HL-60/S4 treated with phorbol 12-myristate 13-acetate at 8.2 ng/mL for 4 days and 3 days (cell line): ENCODE data around the gene DNAH3.

Source experiments
- in situ Hi-C: fragments of 300-500 bp; cut with MboI; formaldehyde crosslinking; loops from 2 replicates; pipeline ENCODE4 v1.15.0; 2022; ENCODE audit warnings: low sequenced_read_pairs

DNAH3 gene

GRCh38 chr16:20897253-20897897 lies 253.3 kb downstream of the DNAH3 start:
- in situ Hi-C loops, result no loop called here

- in situ Hi-C loops, result no loop called here
These were observed 256.3 kb downstream of the DNAH3 start for GRCh38 chr16:20894388-20894787.

- in situ Hi-C loops, result no loop called here
These were observed 260.9 kb downstream of the DNAH3 start for GRCh38 chr16:20889625-20890275.

- in situ Hi-C loops, result no loop called here
These were observed 263.4 kb downstream of the DNAH3 start for GRCh38 chr16:20887207-20887606.

GRCh38 chr16:20886320-20886719 lies 264.3 kb downstream of the DNAH3 start:
- in situ Hi-C loops, result no loop called here

GRCh38 chr16:20884240-20884556 lies 266.4 kb downstream of the DNAH3 start:
- in situ Hi-C loops, result no loop called here

- in situ Hi-C loops, result no loop called here
These were observed 266.9 kb downstream of the DNAH3 start for GRCh38 chr16:20883554-20884239.
